Keratinocyte (primary cell): ENCODE results near the gene SIGLEC1. TPM values are rescaled to one million over a fixed set of nuclear protein-coding genes. Genes with fewer than 3 reads are reported as not detected.

ENCODE experiments used
- DNase-seq: peaks from one replicate; pipeline ENCODE4 v3.0.0-alpha.2; 2011; ENCODE audit warnings: low read depth, missing footprints, low spot score
- FAIRE-seq: peaks from 2 replicates; lab custom pipeline; 2011; peaks lifted over from hg19 to GRCh38; lab: Jason Lieb, UNC
- H2AFZ ChIP-seq: 2 replicates; pipeline ENCODE4 v1.6.0; 2012; ENCODE audit warnings: low read length, control low read depth, inconsistent platforms; ENCODE audit not compliant: control insufficient read depth
- H3K27ac ChIP-seq: 2 replicates; pipeline ENCODE4 v1.5.1; 2011; ENCODE audit warnings: low read length; ENCODE audit not compliant: control insufficient read depth, insufficient read depth
- H3K27me3 ChIP-seq: 3 replicates; pipeline ENCODE4 v1.6.0; 2011; ENCODE audit warnings: low read length; ENCODE audit not compliant: control insufficient read depth, insufficient read depth; ENCODE audit errors: extremely low read depth
- H3K36me3 ChIP-seq, 2 experiments: 2 replicates in 1 of 2; 3 replicates in 1 of 2; pipeline ENCODE4 v1.5.1; 2011; ENCODE audit warnings: low read length in 2 of 2, mild to moderate bottlenecking in 1 of 2; ENCODE audit not compliant: control insufficient read depth in 2 of 2, insufficient read depth in 2 of 2; ENCODE audit errors: extremely low read depth in 1 of 2
- H3K4me1 ChIP-seq: 3 replicates; pipeline ENCODE4 v1.5.1; 2011; ENCODE audit warnings: low read length; ENCODE audit not compliant: control insufficient read depth, insufficient read depth; ENCODE audit errors: extremely low read depth
- H3K4me2 ChIP-seq: 3 replicates; pipeline ENCODE4 v1.6.0; 2011; ENCODE audit warnings: low read depth, low read length; ENCODE audit not compliant: control insufficient read depth, insufficient read depth; ENCODE audit errors: extremely low read depth
- H3K4me3 ChIP-seq, 3 experiments: fragments of 200-600 bp in 1 of 3; sonication (generic) in 1 of 3; 2 replicates in 2 of 3; 3 replicates in 1 of 3; pipeline ENCODE4 v1.5.1; 2011 to 2016; ENCODE audit warnings: low read length in 3 of 3, mild to moderate bottlenecking in 3 of 3, control low read depth in 2 of 3, inconsistent platforms in 1 of 3, low read depth in 1 of 3, mixed read lengths in 1 of 3, mixed run types in 1 of 3, moderate library complexity in 1 of 3; ENCODE audit not compliant: control insufficient read depth in 2 of 3, insufficient read depth in 2 of 3; ENCODE audit errors: extremely low read depth in 1 of 3
- H3K79me2 ChIP-seq: 2 replicates; pipeline ENCODE4 v1.6.0; 2012; ENCODE audit warnings: low read length; ENCODE audit not compliant: control insufficient read depth, insufficient read depth
- H3K9ac ChIP-seq: 3 replicates; pipeline ENCODE4 v1.6.0; 2011; ENCODE audit warnings: low read length; ENCODE audit not compliant: control insufficient read depth, insufficient read depth; ENCODE audit errors: extremely low read depth
- H3K9me1 ChIP-seq: 3 replicates; pipeline ENCODE4 v1.6.0; 2011; ENCODE audit warnings: low read length; ENCODE audit not compliant: control insufficient read depth, insufficient read depth; ENCODE audit errors: extremely low read depth
- H3K9me3 ChIP-seq: 2 replicates; pipeline ENCODE4 v1.5.1; 2012; ENCODE audit warnings: low read depth, low read length; ENCODE audit not compliant: control insufficient read depth
- H4K20me1 ChIP-seq: 3 replicates; pipeline ENCODE4 v1.6.0; 2011; ENCODE audit warnings: low read length; ENCODE audit not compliant: control insufficient read depth, insufficient read depth; ENCODE audit errors: extremely low read depth
- EZH2 ChIP-seq: IDR thresholded peaks from one replicate; pipeline ENCODE4 v1.6.1; 2012; ENCODE audit warnings: inconsistent platforms, mild to moderate bottlenecking, low read length, moderate library complexity
- dilution Hi-C: fragments of 300-500 bp; cut with MboI; formaldehyde crosslinking; loops from one replicate; pipeline ENCODE4 v1.7.0; 2020; ENCODE audit warnings: low sequenced_read_pairs; ENCODE audit not compliant: extremely low pct_ligation_motif_present
- polyA plus RNA-seq, 5 experiments: library from polyadenylated mRNA; depleted of rRNA in 3 of 5; stranded (reverse) in 3 of 5; stranded (forward) in 1 of 5; unstranded in 1 of 5; fragments of >200 nt; gene quantifications; 1 replicate in 1 of 5; 2 replicates in 3 of 5; 3 replicates in 1 of 5; pipeline versions ENCODE4 v1.2.1 to v1.2.3, GENCODE V29; 2011 to 2012; ENCODE audit warnings: missing spikeins in 2 of 5, low read depth in 1 of 5, low replicate concordance in 1 of 5
- TF ChIP-seq, protein P1 (sequence below), 3 experiments: IDR thresholded peaks in 1 of 3; conservative IDR thresholded peaks in 1 of 3; optimal IDR thresholded peaks in 1 of 3; 2 replicates in 2 of 3; 3 replicates in 1 of 3; pipeline versions ENCODE3 to v1.5.1; 2011; ENCODE audit warnings: low read length in 3 of 3, mild to moderate bottlenecking in 3 of 3, moderate library complexity in 2 of 3, control low read depth in 1 of 3, inconsistent platforms in 1 of 3; ENCODE audit not compliant: insufficient read depth in 2 of 3; ENCODE audit errors: extremely low read depth in 1 of 3

SIGLEC1 gene
- polyA plus RNA-seq, 1 donor (not counting 4 experiments of a cell fraction or from before 2014, with no cell fraction given), result not detected

DNA sequence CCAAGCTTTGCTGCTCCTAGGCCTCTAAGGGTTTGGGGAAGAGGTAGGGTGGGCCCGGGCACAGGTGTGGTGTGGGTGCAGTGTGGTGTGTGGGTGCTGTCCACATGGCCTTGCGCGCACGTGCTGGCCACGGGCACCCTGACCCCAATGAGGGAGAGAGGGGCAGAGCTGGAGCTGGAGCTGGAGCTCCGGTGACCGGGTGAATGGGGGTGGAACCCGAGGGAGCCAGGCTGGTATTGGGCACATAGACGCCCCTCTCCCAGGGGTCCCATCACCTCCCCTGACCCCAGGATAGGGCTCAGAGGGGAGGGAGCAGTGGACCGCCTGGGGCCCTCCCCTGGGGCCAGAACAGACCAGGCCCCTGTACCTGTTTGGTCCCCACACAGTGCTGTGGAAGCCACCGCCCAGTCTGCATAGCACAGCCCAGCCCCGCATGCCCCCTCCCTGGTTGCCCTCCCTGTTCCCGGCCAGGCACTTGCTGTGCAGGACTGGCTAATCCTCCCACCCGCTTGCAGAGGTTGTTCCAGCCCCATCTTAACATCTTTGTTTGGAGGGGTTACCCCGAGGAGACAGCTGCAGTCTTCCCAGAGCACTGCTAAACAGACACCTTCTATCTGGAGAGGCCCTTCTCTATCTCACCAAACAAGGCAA, 31.6 kb downstream of the SIGLEC1 start:
- H2AFZ ChIP-seq, result no peak overlapping the region
- dilution Hi-C loops, result no loop called here
- no peak for FAIRE-seq
- H3K9me3 ChIP-seq, result no peaks in the 10 kb centered on the region
- no peaks in the 10 kb centered on the region for H3K9me1 ChIP-seq
- no peaks in the 10 kb centered on the region for H3K79me2 ChIP-seq
- H3K4me1 ChIP-seq, result no peaks in the 10 kb centered on the region
- H3K4me3 ChIP-seq, result no peak overlapping the region
- TF ChIP-seq, protein P1, sequence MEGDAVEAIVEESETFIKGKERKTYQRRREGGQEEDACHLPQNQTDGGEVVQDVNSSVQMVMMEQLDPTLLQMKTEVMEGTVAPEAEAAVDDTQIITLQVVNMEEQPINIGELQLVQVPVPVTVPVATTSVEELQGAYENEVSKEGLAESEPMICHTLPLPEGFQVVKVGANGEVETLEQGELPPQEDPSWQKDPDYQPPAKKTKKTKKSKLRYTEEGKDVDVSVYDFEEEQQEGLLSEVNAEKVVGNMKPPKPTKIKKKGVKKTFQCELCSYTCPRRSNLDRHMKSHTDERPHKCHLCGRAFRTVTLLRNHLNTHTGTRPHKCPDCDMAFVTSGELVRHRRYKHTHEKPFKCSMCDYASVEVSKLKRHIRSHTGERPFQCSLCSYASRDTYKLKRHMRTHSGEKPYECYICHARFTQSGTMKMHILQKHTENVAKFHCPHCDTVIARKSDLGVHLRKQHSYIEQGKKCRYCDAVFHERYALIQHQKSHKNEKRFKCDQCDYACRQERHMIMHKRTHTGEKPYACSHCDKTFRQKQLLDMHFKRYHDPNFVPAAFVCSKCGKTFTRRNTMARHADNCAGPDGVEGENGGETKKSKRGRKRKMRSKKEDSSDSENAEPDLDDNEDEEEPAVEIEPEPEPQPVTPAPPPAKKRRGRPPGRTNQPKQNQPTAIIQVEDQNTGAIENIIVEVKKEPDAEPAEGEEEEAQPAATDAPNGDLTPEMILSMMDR (optimal IDR thresholded peaks at IDR 0.05 in 1 of 3, IDR thresholded peaks at IDR 0.05 in 1 of 3, conservative IDR thresholded peaks at IDR 0.05 in 1 of 3; ENCODE audit: extremely low read depth in 1 of 3, insufficient read depth in 2 of 3, low read length in 3 of 3), result no peak
- no peak for TF ChIP-seq EZH2
- H3K27me3 ChIP-seq, result peaks cover 55% of the 10 kb centered on the region
- no peaks in the 10 kb centered on the region for H4K20me1 ChIP-seq
- DNase-seq, result no peak
- H3K36me3 ChIP-seq, result no peaks in the 10 kb centered on the region
- no peak overlapping the region for H3K9ac ChIP-seq
- no peak overlapping the region for H3K27ac ChIP-seq
- H3K4me2 ChIP-seq, result no peak overlapping the region

DNA sequence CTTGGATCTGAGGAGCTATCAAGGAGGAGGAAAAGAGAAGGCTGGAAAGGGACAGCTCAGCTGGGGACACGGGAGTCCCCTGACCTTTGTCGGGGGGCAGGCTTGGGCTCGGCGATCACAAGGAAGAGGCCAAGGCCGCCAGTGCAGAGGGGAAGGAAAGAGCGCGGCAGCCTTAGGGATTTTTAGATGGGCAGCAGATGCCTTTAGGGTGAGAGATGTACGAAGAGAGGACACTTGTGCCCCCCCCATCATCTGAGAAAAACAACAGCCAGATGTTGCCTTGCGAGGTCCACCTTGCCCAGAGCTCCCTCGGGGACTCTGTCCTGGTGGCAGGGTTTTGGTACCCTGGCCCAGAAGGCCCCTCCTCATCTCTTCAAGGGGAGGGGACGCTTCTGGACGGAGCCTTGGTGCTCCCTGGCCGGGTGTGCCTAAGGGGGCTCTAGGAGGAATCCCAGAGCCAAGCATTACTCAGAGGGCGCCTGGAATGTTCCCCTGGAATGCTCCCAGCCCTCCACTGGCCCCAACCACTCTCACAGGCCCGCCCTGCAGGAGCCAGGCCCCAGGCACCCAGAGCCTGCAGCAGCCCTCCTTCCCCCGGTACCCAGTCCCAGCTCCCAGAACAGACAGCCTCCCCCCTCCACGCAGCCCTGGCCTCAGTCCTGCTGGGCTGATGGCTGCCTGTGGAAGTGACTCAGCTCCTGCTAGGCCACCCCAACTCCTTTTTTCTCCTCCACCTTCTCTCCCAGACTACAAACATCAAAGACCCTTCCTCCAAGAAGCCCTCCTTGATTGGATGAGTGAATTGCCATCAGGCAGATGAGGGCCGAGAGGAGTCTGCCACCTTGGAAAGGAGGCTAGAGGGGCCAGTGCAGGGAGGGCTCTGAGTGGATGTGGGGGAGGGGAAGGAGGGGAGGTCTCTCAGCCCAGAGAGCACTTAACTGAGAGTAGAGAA, 32.4 kb downstream of the SIGLEC1 start:
- no peak overlapping the region for H3K4me2 ChIP-seq
- H3K9me1 ChIP-seq, result no peaks in the 10 kb centered on the region
- no peaks in the 10 kb centered on the region for H3K36me3 ChIP-seq
- DNase-seq, result no peak
- H3K4me1 ChIP-seq, result no peaks in the 10 kb centered on the region
- no peak overlapping the region for H3K4me3 ChIP-seq
- FAIRE-seq, result no peak
- dilution Hi-C loops, result no loop called here
- TF ChIP-seq, protein P1 (optimal IDR thresholded peaks at IDR 0.05 in 1 of 3, IDR thresholded peaks at IDR 0.05 in 1 of 3, conservative IDR thresholded peaks at IDR 0.05 in 1 of 3; ENCODE audit: extremely low read depth in 1 of 3, insufficient read depth in 2 of 3, low read length in 3 of 3), result no peak
- no peak for TF ChIP-seq EZH2
- peaks cover 63% of the 10 kb centered on the region for H3K27me3 ChIP-seq
- no peaks in the 10 kb centered on the region for H3K79me2 ChIP-seq
- H4K20me1 ChIP-seq, result no peaks in the 10 kb centered on the region
- no peaks in the 10 kb centered on the region for H3K9me3 ChIP-seq
- no peak overlapping the region for H2AFZ ChIP-seq
- H3K9ac ChIP-seq, result no peak overlapping the region
- H3K27ac ChIP-seq, result no peak overlapping the region
